A673 (cell line): ENCODE data around the gene NT5C2.

Source experiments
- EZH2 ChIP-seq: fragments of 200-600 bp; sonication (generic); IDR thresholded peaks from 2 replicates; pipeline ENCODE4 v1.6.1; 2017; ENCODE audit warnings: borderline replicate concordance, low read depth, mild to moderate bottlenecking, mixed read lengths, antibody characterized with exemption, low read length; ENCODE audit not compliant: poor library complexity, severe bottlenecking
- TF ChIP-seq, protein P1 (sequence below): fragments of 300-800, 200-600 bp; sonication (generic); conservative IDR thresholded peaks from 2 replicates; pipeline ENCODE4 v1.5.1; 2017; ENCODE audit warnings: low read depth, mild to moderate bottlenecking, antibody characterized with exemption, low read length, moderate library complexity, mixed read lengths

DNA sequence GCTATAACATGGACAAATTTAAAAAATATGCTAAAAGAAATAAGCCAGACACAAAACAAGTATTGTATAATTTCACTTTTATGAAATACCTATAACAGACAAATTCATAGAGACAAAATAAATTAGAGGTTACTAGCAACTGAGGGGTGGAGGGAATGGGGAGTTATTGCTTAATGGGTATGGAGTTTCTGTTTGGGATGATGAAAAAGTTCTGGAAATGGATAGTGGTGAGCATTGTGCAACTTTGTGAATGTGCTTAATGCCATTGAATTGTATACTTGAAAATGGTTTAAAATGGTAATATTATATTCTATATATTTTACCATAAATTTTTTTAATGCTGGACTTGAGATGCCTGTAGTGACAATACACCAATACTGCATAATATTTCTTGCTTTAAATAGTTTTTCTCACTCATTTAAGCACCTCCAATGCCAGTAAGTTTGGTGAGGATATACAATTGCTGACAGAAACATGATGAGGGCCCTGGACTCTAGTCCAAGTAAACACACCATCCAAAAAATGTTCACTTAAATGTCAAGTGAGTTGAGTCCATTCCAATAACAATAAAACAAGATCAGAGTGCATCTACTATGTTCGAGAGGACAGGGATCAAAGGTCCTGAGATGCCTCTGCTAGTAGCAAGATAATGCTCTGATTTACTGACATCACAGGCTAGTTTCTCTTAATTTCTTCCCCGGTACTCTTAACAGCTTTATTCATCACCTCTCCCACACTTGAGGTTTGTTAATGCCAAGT is 71.9 kb downstream of the NT5C2 start:
- TF ChIP-seq, protein P1, sequence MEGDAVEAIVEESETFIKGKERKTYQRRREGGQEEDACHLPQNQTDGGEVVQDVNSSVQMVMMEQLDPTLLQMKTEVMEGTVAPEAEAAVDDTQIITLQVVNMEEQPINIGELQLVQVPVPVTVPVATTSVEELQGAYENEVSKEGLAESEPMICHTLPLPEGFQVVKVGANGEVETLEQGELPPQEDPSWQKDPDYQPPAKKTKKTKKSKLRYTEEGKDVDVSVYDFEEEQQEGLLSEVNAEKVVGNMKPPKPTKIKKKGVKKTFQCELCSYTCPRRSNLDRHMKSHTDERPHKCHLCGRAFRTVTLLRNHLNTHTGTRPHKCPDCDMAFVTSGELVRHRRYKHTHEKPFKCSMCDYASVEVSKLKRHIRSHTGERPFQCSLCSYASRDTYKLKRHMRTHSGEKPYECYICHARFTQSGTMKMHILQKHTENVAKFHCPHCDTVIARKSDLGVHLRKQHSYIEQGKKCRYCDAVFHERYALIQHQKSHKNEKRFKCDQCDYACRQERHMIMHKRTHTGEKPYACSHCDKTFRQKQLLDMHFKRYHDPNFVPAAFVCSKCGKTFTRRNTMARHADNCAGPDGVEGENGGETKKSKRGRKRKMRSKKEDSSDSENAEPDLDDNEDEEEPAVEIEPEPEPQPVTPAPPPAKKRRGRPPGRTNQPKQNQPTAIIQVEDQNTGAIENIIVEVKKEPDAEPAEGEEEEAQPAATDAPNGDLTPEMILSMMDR = no peak
- TF ChIP-seq EZH2 = no peak
